GM18519 (cell line): ENCODE results near the gene ALS2.
"Not testable (repeated sequence)": the region's sequence is repeated elsewhere in the genome, so short reads cannot be mapped to it uniquely, and the experiment has no call there.

Experiments used
- ATAC-seq: cut with Tn5 transposase; IDR thresholded peaks from one replicate; pipeline ENCODE4 v1.9.1; 2021; ENCODE audit warnings: mild to moderate bottlenecking, moderate library complexity; ENCODE audit not compliant: unreplicated experiment, low FRiP score

The ALS2 gene

GRCh38 chr2:201795607-201796477, 15.1 kb upstream of the ALS2 start:
- no peak for ATAC-seq

GRCh38 chr2:201794294-201794693, 13.6 kb upstream of the ALS2 start:
- ATAC-seq = no peak

GRCh38 chr2:201793631-201794030, 12.9 kb upstream of the ALS2 start:
- no peak for ATAC-seq

GRCh38 chr2:201790989-201791388, 10.3 kb upstream of the ALS2 start:
- no peak for ATAC-seq

GRCh38 chr2:201790291-201790690, 9.6 kb upstream of the ALS2 start:
- ATAC-seq = no peak

- ATAC-seq = no peak
Observed at GRCh38 chr2:201789395-201789794, 8.7 kb upstream of the ALS2 start.

GRCh38 chr2:201788371-201788770, 7.6 kb upstream of the ALS2 start:
- ATAC-seq = no peak

- no peak for ATAC-seq
Observed at GRCh38 chr2:201786471-201786870, 5.7 kb upstream of the ALS2 start.

- no peak for ATAC-seq
Observed at GRCh38 chr2:201785135-201785534, 4.4 kb upstream of the ALS2 start.

GRCh38 chr2:201784563-201784962, 3.8 kb upstream of the ALS2 start:
- ATAC-seq = no peak

GRCh38 chr2:201781557-201782051, 871 bp upstream of the ALS2 start:
- ATAC-seq = no peak

GRCh38 chr2:201779901-201780673, 646 bp downstream of the ALS2 start:
- ATAC-seq = no peak

GRCh38 chr2:201777869-201778268, 2.9 kb downstream of the ALS2 start:
- ATAC-seq = no peak

- ATAC-seq = no peak
Observed at GRCh38 chr2:201777043-201777442, 3.7 kb downstream of the ALS2 start.

GRCh38 chr2:201775326-201775725, 5.4 kb downstream of the ALS2 start:
- ATAC-seq = no peak

GRCh38 chr2:201774546-201774945, 6.2 kb downstream of the ALS2 start:
- ATAC-seq = no peak

- ATAC-seq = no peak
Observed at GRCh38 chr2:201773990-201774389, 6.7 kb downstream of the ALS2 start.

- ATAC-seq = no peak
Observed at GRCh38 chr2:201769666-201770373, 10.9 kb downstream of the ALS2 start.

- ATAC-seq = no peak
Observed at GRCh38 chr2:201768918-201769317, 11.8 kb downstream of the ALS2 start.

- ATAC-seq = no peak
Observed at GRCh38 chr2:201765799-201766198, 14.9 kb downstream of the ALS2 start.

GRCh38 chr2:201764469-201764868, 16.3 kb downstream of the ALS2 start:
- ATAC-seq = not testable (repeated sequence)
